IMR-90 (cell line): ENCODE measurements around the gene HOXA3. TPM values are rescaled to one million over a fixed set of nuclear protein-coding genes. Genes with fewer than 3 reads are reported as not detected.

Experiments used
- ATAC-seq: fragments of 200-7000 bp; cut with Tn5 transposase; 2 replicates; pipeline ENCODE4 v1.9.1; 2020; ENCODE audit warnings: low read depth, mild to moderate bottlenecking, moderate library complexity
- BruUV-seq: library from RNA; stranded (reverse); fragments of 400-500 nt; replicated peaks from 2 replicates; lab custom pipeline; 2021; lab: Mats Ljungman, UMichigan
- CTCF ChIA-PET: fragments of 300-600 bp; formaldehyde crosslinking; extraction: SDS; loops from one replicate; lab custom pipeline; 2021; ENCODE audit warnings: antibody characterized with exemption; lab: Yijun Ruan, JAX
- POLR2A ChIA-PET: fragments of 300-600 bp; sonication (Branson Sonifier 250); formaldehyde crosslinking; loops from one replicate; lab custom pipeline; 2022; ENCODE audit warnings: antibody characterized with exemption; ENCODE audit not compliant: unreplicated experiment; lab: Charles Lee
- DNase-seq: peaks from one replicate; pipeline ENCODE4 v3.0.0; 2013
- H2AFZ ChIP-seq: replicated peaks from 2 replicates; pipeline ENCODE3; 2013; ENCODE audit warnings: low read length, mild to moderate bottlenecking; ENCODE audit not compliant: poor library complexity
- H2AK5ac ChIP-seq: 2 replicates; pipeline ENCODE4 v1.6.1; 2013; ENCODE audit warnings: low read depth, low read length, inconsistent platforms
- H2AK9ac ChIP-seq: replicated peaks from 2 replicates; pipeline ENCODE3; 2013; ENCODE audit warnings: mild to moderate bottlenecking, low read depth, low read length, moderate library complexity; ENCODE audit not compliant: poor library complexity
- H2BK120ac ChIP-seq: 2 replicates; pipeline ENCODE4 v1.6.1; 2013; ENCODE audit warnings: low read depth, low read length, inconsistent platforms
- H2BK15ac ChIP-seq: 3 replicates; pipeline ENCODE4 v1.6.1; 2013; ENCODE audit warnings: low read depth, low read length, inconsistent platforms
- H2BK20ac ChIP-seq: 2 replicates; pipeline ENCODE4 v1.6.1; 2013; ENCODE audit warnings: low read depth, mild to moderate bottlenecking, inconsistent platforms, low read length, moderate library complexity
- H2BK5ac ChIP-seq: 2 replicates; pipeline ENCODE4 v1.6.1; 2013; ENCODE audit warnings: mild to moderate bottlenecking, low read depth, low read length, inconsistent platforms; ENCODE audit not compliant: poor library complexity, severe bottlenecking
- H3K14ac ChIP-seq: replicated peaks from 2 replicates; pipeline ENCODE4 v1.6.1; 2013; ENCODE audit warnings: low read depth, low read length, inconsistent platforms
- H3K18ac ChIP-seq: 2 replicates; pipeline ENCODE4 v1.6.1; 2013; ENCODE audit warnings: low read depth, low read length, control low read depth
- H3K23ac ChIP-seq: 2 replicates; pipeline ENCODE4 v1.6.1; 2013; ENCODE audit warnings: low read depth, low read length, inconsistent platforms
- H3K27ac ChIP-seq: 2 replicates; pipeline ENCODE4 v1.5.1; 2013; ENCODE audit warnings: mild to moderate bottlenecking, control low read depth, low read length; ENCODE audit not compliant: insufficient read depth
- H3K27me3 ChIP-seq: 2 replicates; pipeline ENCODE4 v1.6.1; 2013; ENCODE audit warnings: low read length; ENCODE audit not compliant: control insufficient read depth, insufficient read depth
- H3K36me3 ChIP-seq: 2 replicates; pipeline ENCODE4 v1.6.1; 2013; ENCODE audit warnings: low read length, mixed read lengths; ENCODE audit not compliant: control insufficient read depth, insufficient read depth
- H3K4ac ChIP-seq: 2 replicates; pipeline ENCODE4 v1.6.1; 2013; ENCODE audit warnings: low read depth, low read length, inconsistent platforms
- H3K4me1 ChIP-seq: 2 replicates; pipeline ENCODE4 v1.6.1; 2013; ENCODE audit warnings: low read length, mixed read lengths; ENCODE audit not compliant: control insufficient read depth, insufficient read depth
- H3K4me2 ChIP-seq: 2 replicates; pipeline ENCODE4 v1.6.1; 2013; ENCODE audit warnings: low read depth, mild to moderate bottlenecking, control low read depth, low read length, moderate library complexity
- H3K4me3 ChIP-seq: 2 replicates; pipeline ENCODE4 v1.5.1; 2013; ENCODE audit warnings: low read depth, mild to moderate bottlenecking, control low read depth, low read length, moderate library complexity; ENCODE audit not compliant: insufficient read depth
- H3K56ac ChIP-seq: 2 replicates; pipeline ENCODE4 v1.6.1; 2013; ENCODE audit warnings: low read length, inconsistent platforms; ENCODE audit not compliant: insufficient read depth; ENCODE audit errors: extremely low read depth
- H3K79me1 ChIP-seq, 2 experiments: 2 replicates each; pipeline ENCODE4 v1.6.1; 2013; ENCODE audit warnings: low read length in 2 of 2, inconsistent platforms in 1 of 2, low read depth in 1 of 2
- H3K9ac ChIP-seq: 2 replicates; pipeline ENCODE4 v1.6.1; 2013; ENCODE audit warnings: low read depth, low read length, control low read depth
- H3K9me1 ChIP-seq: 2 replicates; pipeline ENCODE4 v1.6.1; 2013; ENCODE audit warnings: low read length, inconsistent platforms; ENCODE audit not compliant: insufficient read depth
- H3K9me3 ChIP-seq: 2 replicates; pipeline ENCODE4 v1.6.1; 2013; ENCODE audit warnings: low read length; ENCODE audit not compliant: control insufficient read depth, insufficient read depth
- H4K20me1 ChIP-seq: 2 replicates; pipeline ENCODE4 v1.6.1; 2013; ENCODE audit warnings: low read length, inconsistent platforms; ENCODE audit not compliant: insufficient read depth
- H4K5ac ChIP-seq: 2 replicates; pipeline ENCODE4 v1.6.1; 2013; ENCODE audit warnings: mild to moderate bottlenecking, low read depth, low read length, control low read depth
- H4K8ac ChIP-seq, 2 experiments: 2 replicates each; pipeline ENCODE4 v1.6.1; 2013; ENCODE audit warnings: low read depth in 2 of 2, low read length in 2 of 2, control low read depth in 1 of 2, inconsistent platforms in 1 of 2
- H4K91ac ChIP-seq: 2 replicates; pipeline ENCODE4 v1.6.1; 2013; ENCODE audit warnings: low read depth, low read length, inconsistent platforms; ENCODE audit not compliant: insufficient read depth
- BHLHE40 ChIP-seq: fragments of 150-350 bp; IDR thresholded peaks from 2 replicates; pipeline ENCODE4 v1.6.1; 2016; ENCODE audit warnings: mild to moderate bottlenecking, low read depth, low read length
- CEBPB ChIP-seq: IDR thresholded peaks from 2 replicates; pipeline ENCODE4 v1.6.1; 2012; ENCODE audit warnings: low read depth, low read length, improper control_type of control experiment
- CHD1 ChIP-seq: IDR thresholded peaks from 2 replicates; pipeline ENCODE4 v1.6.1; 2012; ENCODE audit warnings: low read depth, low read length, improper control_type of control experiment
- CTCF ChIP-seq: conservative IDR thresholded peaks from 2 replicates; pipeline ENCODE4 v1.5.1; 2012; ENCODE audit warnings: mild to moderate bottlenecking, low read depth, low read length, improper control_type of control experiment
- ELK1 ChIP-seq: fragments of 150-350 bp; IDR thresholded peaks from 2 replicates; pipeline ENCODE4 v1.6.1; 2016; ENCODE audit warnings: low read depth, mild to moderate bottlenecking, low read length, moderate library complexity, borderline replicate concordance
- FOS ChIP-seq: fragments of 150-350 bp; IDR thresholded peaks from 2 replicates; pipeline ENCODE4 v1.6.1; 2016; ENCODE audit warnings: low read depth, low read length
- MAFK ChIP-seq: IDR thresholded peaks from 2 replicates; pipeline ENCODE4 v1.6.1; 2012; ENCODE audit warnings: low read depth, low read length, improper control_type of control experiment
- MAZ ChIP-seq: IDR thresholded peaks from 2 replicates; pipeline ENCODE4 v1.6.1; 2012; ENCODE audit warnings: low read depth, mild to moderate bottlenecking, low read length, improper control_type of control experiment, moderate library complexity, borderline replicate concordance
- MXI1 ChIP-seq: IDR thresholded peaks from 2 replicates; pipeline ENCODE4 v1.6.1; 2012; ENCODE audit warnings: low read depth, mild to moderate bottlenecking, low read length, moderate library complexity, borderline replicate concordance
- NFE2L2 ChIP-seq: fragments of 150-350 bp; IDR thresholded peaks from 2 replicates; pipeline ENCODE4 v1.6.1; 2016; ENCODE audit warnings: low read depth, mild to moderate bottlenecking, low read length
- POLR2A ChIP-seq: IDR thresholded peaks from 2 replicates; pipeline ENCODE4 v1.6.1; 2012; ENCODE audit warnings: mild to moderate bottlenecking, low read depth, low read length
- RAD21 ChIP-seq: IDR thresholded peaks from 2 replicates; pipeline ENCODE4 v1.6.1; 2012; ENCODE audit warnings: low read length, improper control_type of control experiment
- RCOR1 ChIP-seq: IDR thresholded peaks from 2 replicates; pipeline ENCODE4 v1.6.1; 2012; ENCODE audit warnings: mild to moderate bottlenecking, low read length, improper control_type of control experiment; ENCODE audit not compliant: insufficient replicate concordance
- RFX5 ChIP-seq: IDR thresholded peaks from 2 replicates; pipeline ENCODE4 v1.8.0; 2012; ENCODE audit warnings: low read depth, mild to moderate bottlenecking, low read length, moderate library complexity
- SMC3 ChIP-seq: fragments of 150-350 bp; IDR thresholded peaks from 2 replicates; pipeline ENCODE4 v1.6.1; 2016; ENCODE audit warnings: low read depth, mild to moderate bottlenecking, antibody characterized with exemption, low read length, moderate library complexity
- USF2 ChIP-seq: fragments of 150-350 bp; IDR thresholded peaks from 2 replicates; pipeline ENCODE4 v1.6.1; 2017; ENCODE audit warnings: mild to moderate bottlenecking, antibody characterized with exemption, low read length, low read depth
- WGBS, 2 experiments: methylation state at CpG; one replicate each; pipeline versions ENCODE4 v1.1.5 to v1.1.7; 2013; ENCODE audit warnings: missing lambda C conversion rate in 2 of 2; ENCODE audit not compliant: insufficient read length in 1 of 2; ENCODE audit errors: extremely low coverage in 2 of 2; 5-methylcytosine and 5-hydroxymethylcytosine counted together
- dilution Hi-C: fragments of 300-500 bp; cut with HindIII; formaldehyde crosslinking; loops from one replicate; pipeline ENCODE4 v1.14.3; 2018; ENCODE audit warnings: low sequenced_read_pairs; ENCODE audit not compliant: unreplicated experiment
- in situ Hi-C: fragments of 300-500 bp; cut with MboI; formaldehyde crosslinking; loops from 3 replicates; pipeline ENCODE4 v1.14.3; 2019; ENCODE audit warnings: low sequenced_read_pairs, inconsistent platforms, mixed read lengths
- intact Hi-C: fragments of 100-400 bp; cut with micrococcal nuclease; formaldehyde crosslinking; loops from 2 replicates; pipeline ENCODE4 v1.10.0; 2022
- polyA plus RNA-seq, 3 experiments: library from polyadenylated mRNA; depleted of rRNA; stranded (reverse); fragments of >200 nt; gene quantifications; 2 replicates each; pipeline ENCODE4 v1.2.3, GENCODE V29; 2012; ENCODE audit warnings: low replicate concordance in 1 of 3
- total RNA-seq: library from RNA; depleted of rRNA; stranded (reverse); fragments of >200 nt; gene quantifications from 2 replicates; pipeline ENCODE4 v1.2.3, GENCODE V29; 2012

HOXA3 gene
- total and polyA plus RNA-seq, 2 of the 4 experiments (the other 2 are of a cell fraction): 0.90 to 5.4 TPM

- BruUV-seq: no TSS peak
- Histone ChIP-seq H4K5ac (no peak overlapping the region), H3K4me1 (peaks cover 23% of the 10 kb centered on the region), H3K9me3 (no peaks in the 10 kb centered on the region), H4K8ac (no peak overlapping the region), H3K14ac (no peak overlapping the region), H2BK20ac (peak overlapping the region; percentile 17; the same call in 1 of the 2 replicates), H3K79me1 (peaks cover 13 to 47% of the 10 kb centered on the region in 2 experiments), H3K4me3 (no peak overlapping the region), H2BK120ac (no peak overlapping the region), H3K18ac (no peak overlapping the region), H3K27me3 (no peaks in the 10 kb centered on the region), H2AK9ac (no peak overlapping the region), H3K23ac (peak overlapping the region; percentile 22; the same call in 1 of the 2 replicates), H4K20me1 (no peaks in the 10 kb centered on the region), H4K91ac (no peak overlapping the region; the same call in 1 of the 2 replicates), H3K4me2 (no peak overlapping the region; the same call in 1 of the 2 replicates), H3K4ac (no peak overlapping the region), H3K9me1 (peaks cover 7% of the 10 kb centered on the region), H3K9ac (no peak overlapping the region), H3K27ac (no peak overlapping the region), H3K56ac (no peak overlapping the region), H2BK15ac (no peak overlapping the region), H2BK5ac (no peak overlapping the region), H2AFZ (no peak overlapping the region), H3K36me3 (peaks cover 3% of the 10 kb centered on the region; the same call in 1 of the 2 replicates), H2AK5ac (peak overlapping the region; percentile 54)
- WGBS, 2 experiments: 40% methylated on average over 1 of the region's 5 CpGs; no CpG with 5 or more reads in 1 of the 2 experiments
- no peak for TF ChIP-seq FOS
- TF ChIP-seq USF2: no peak
- no peak for TF ChIP-seq RCOR1
- TF ChIP-seq ELK1: no peak
- no peak for TF ChIP-seq RAD21
- TF ChIP-seq POLR2A: no peak
- TF ChIP-seq MAZ: no peak
- no peak for TF ChIP-seq SMC3
- TF ChIP-seq NFE2L2: no peak
- no peak for TF ChIP-seq RFX5
- TF ChIP-seq BHLHE40: no peak
- TF ChIP-seq CTCF: no peak
- no peak for TF ChIP-seq CHD1
- TF ChIP-seq MXI1: no peak
- no peak for TF ChIP-seq CEBPB
- no peak for TF ChIP-seq MAFK
- DNase-seq (peak; percentile 27), ATAC-seq (no peak)
- in situ Hi-C loops (no loop called here), intact Hi-C loops (no loop called here), dilution Hi-C loops (no loop called here)
- POLR2A ChIA-PET: interaction anchor here (0.7 kb wide), 1 partner anchor 20 kb away, joined by 4 read pairs; no protein-coding TSS in a partner anchor
- CTCF ChIA-PET: no interaction called here
These were observed 26.4 kb downstream of the HOXA3 start for GRCh38 chr7:27125986-27126394.
